B cell (primary cell): Measurements from ENCODE around the gene THSD7A. TPM values are rescaled to one million over a fixed set of nuclear protein-coding genes. Genes with fewer than 3 reads are reported as not detected.

Source experiments
- ATAC-seq: fragments of 200-7000 bp; cut with Tn5 transposase; one replicate; pipeline ENCODE4 v1.10.0; 2021; ENCODE audit warnings: low read depth, mild to moderate bottlenecking, moderate number of reproducible peaks, moderate library complexity
- CTCF ChIA-PET: fragments of 350-600 bp; sonication (Branson Sonifier 250); formaldehyde crosslinking; loops from one replicate; lab custom pipeline; 2021; ENCODE audit warnings: antibody characterized with exemption, inconsistent platforms; lab: Charles Lee
- POLR2A ChIA-PET: fragments of 350-600 bp; sonication (Branson Sonifier 250); formaldehyde crosslinking; loops from one replicate; lab custom pipeline; 2021; ENCODE audit warnings: antibody characterized with exemption; lab: Charles Lee
- DNase-seq: peaks from one replicate; pipeline ENCODE4 v3.0.0; 2013
- H2AFZ ChIP-seq: 2 replicates; pipeline ENCODE4 v1.6.1; 2012; ENCODE audit warnings: mild to moderate bottlenecking, low read depth, low read length; ENCODE audit not compliant: insufficient read depth, poor library complexity, severe bottlenecking
- H3K27ac ChIP-seq, 2 donors: 1 replicate in 1 of 2; 2 replicates in 1 of 2; pipeline ENCODE4 v1.5.1; 2012 to 2013; ENCODE audit warnings: low read length in 2 of 2, mild to moderate bottlenecking in 2 of 2, moderate library complexity in 1 of 2
- H3K27me3 ChIP-seq, 4 experiments: fragments of 200-600 bp in 1 of 4; sonication (generic) in 1 of 4; replicated peaks in 1 of 4; 1 replicate in 2 of 4; 2 replicates in 2 of 4; pipeline versions ENCODE4 v1.6.1 to v1.7.0; 2013 to 2016; ENCODE audit warnings: low read length in 3 of 4, mild to moderate bottlenecking in 2 of 4, mixed read lengths in 1 of 4, moderate library complexity in 1 of 4; ENCODE audit not compliant: insufficient read depth in 4 of 4, control insufficient read depth in 3 of 4; ENCODE audit errors: control extremely low read depth in 1 of 4
- H3K36me3 ChIP-seq, 2 experiments: replicated peaks in 1 of 2; 1 replicate in 1 of 2; 2 replicates in 1 of 2; pipeline versions ENCODE4 v1.6.1 to v1.7.1; 2013; ENCODE audit warnings: low read length in 1 of 2; ENCODE audit not compliant: insufficient read depth in 2 of 2, control insufficient read depth in 1 of 2; ENCODE audit errors: control extremely low read depth in 1 of 2, extremely low read depth in 1 of 2
- H3K4me1 ChIP-seq, 2 donors: fragments of 200-600 bp in 1 of 2; sonication (generic) in 1 of 2; 1 replicate in 1 of 2; 2 replicates in 1 of 2; pipeline versions ENCODE4 v1.5.1 to v1.6.1; 2013 to 2017; ENCODE audit warnings: low read length in 2 of 2; ENCODE audit not compliant: control insufficient read depth in 2 of 2, insufficient read depth in 2 of 2
- H3K4me2 ChIP-seq: replicated peaks from 2 replicates; pipeline ENCODE3; 2012; ENCODE audit warnings: mild to moderate bottlenecking, low read depth, low read length; ENCODE audit not compliant: poor library complexity, severe bottlenecking
- H3K4me3 ChIP-seq, 5 experiments: fragments of 200-600 bp in 1 of 5; sonication (generic) in 1 of 5; 1 replicate in 3 of 5; 2 replicates in 2 of 5; pipeline versions ENCODE4 v1.5.1 to v1.7.0; 2011 to 2016; ENCODE audit warnings: low read length in 4 of 5, mild to moderate bottlenecking in 4 of 5, low read depth in 2 of 5, control low read depth in 1 of 5, moderate library complexity in 1 of 5; ENCODE audit not compliant: insufficient read depth in 1 of 5; ENCODE audit errors: control extremely low read depth in 1 of 5, extremely low read depth in 1 of 5
- H3K79me2 ChIP-seq: fragments of 200-600 bp; sonication (generic); one replicate; pipeline ENCODE4 v1.6.0; 2016; ENCODE audit warnings: low read length; ENCODE audit not compliant: control insufficient read depth, insufficient read depth
- H3K9ac ChIP-seq: fragments of 200-600 bp; sonication (generic); 2 replicates; pipeline ENCODE4 v1.6.1; 2017; ENCODE audit warnings: mild to moderate bottlenecking, low read length, moderate library complexity
- H3K9me3 ChIP-seq, 3 donors: one replicate each; pipeline versions ENCODE4 v1.6.1 to v1.7.1; 2013; ENCODE audit warnings: low read length in 2 of 3; ENCODE audit not compliant: control insufficient read depth in 2 of 3, insufficient read depth in 1 of 3; ENCODE audit errors: control extremely low read depth in 1 of 3
- H4K20me1 ChIP-seq: 2 replicates; pipeline ENCODE4 v1.6.0; 2012; ENCODE audit warnings: mild to moderate bottlenecking, low read length; ENCODE audit not compliant: insufficient read depth, control insufficient read depth, poor library complexity, severe bottlenecking
- H3K27ac Mint-ChIP-seq: one replicate; pipeline ENCODE4 v1.8.0; 2021; ENCODE audit warnings: mixed read lengths
- H3K27me3 Mint-ChIP-seq: one replicate; pipeline ENCODE4 v1.8.0; 2021; ENCODE audit warnings: mixed read lengths
- H3K4me1 Mint-ChIP-seq: one replicate; pipeline ENCODE4 v1.8.0; 2021; ENCODE audit warnings: mixed read lengths
- H3K4me3 Mint-ChIP-seq: one replicate; pipeline ENCODE4 v1.8.0; 2021; ENCODE audit warnings: mixed read lengths
- H3K9me3 Mint-ChIP-seq: one replicate; pipeline ENCODE4 v1.8.0; 2022; ENCODE audit warnings: mixed read lengths; ENCODE audit not compliant: insufficient read depth
- CTCF ChIP-seq: fragments of 200-600 bp; IDR thresholded peaks from one replicate; pipeline ENCODE4 v1.8.0; 2022; ENCODE audit warnings: antibody characterized with exemption, mild to moderate bottlenecking
- EZH2 ChIP-seq: IDR thresholded peaks from 2 replicates; pipeline ENCODE4 v1.6.1; 2012; ENCODE audit warnings: borderline replicate concordance, low read depth, mild to moderate bottlenecking, moderate library complexity, low read length; ENCODE audit not compliant: insufficient read depth, poor library complexity, severe bottlenecking
- WGBS: methylation state at CpG from one replicate; pipeline ENCODE4 v1.1.5; 2013; ENCODE audit warnings: missing lambda C conversion rate; ENCODE audit not compliant: insufficient coverage; 5-methylcytosine and 5-hydroxymethylcytosine counted together
- intact Hi-C: fragments of 100-400 bp; cut with micrococcal nuclease; formaldehyde crosslinking; loops from one replicate; pipeline ENCODE4 v1.10.0; 2022
- polyA plus RNA-seq: library from polyadenylated mRNA; depleted of rRNA; stranded (reverse); fragments of >200 nt; gene quantifications from 2 replicates; pipeline ENCODE4 v1.2.3, GENCODE V29; 2012
- total RNA-seq, 2 donors: library from RNA; stranded (reverse); fragments of 120-200 nt in 1 of 2; gene quantifications; 1 replicate in 1 of 2; 2 replicates in 1 of 2; pipeline versions ENCODE4 v1.2.3 to v1.2.4, GENCODE V29; 2013 to 2022

Gene THSD7A
- total and polyA plus RNA-seq, 2 donors (not counting 1 experiment from before 2014, with no cell fraction given): not detected

GRCh38 chr7:11416641-11417458 lies 415.1 kb downstream of the THSD7A start:
- intact Hi-C loops: no loop called here
- Histone ChIP-seq H3K9me3 (peaks cover 0 to 13% (median 5%) of the 10 kb centered on the region in 3 donors), H3K27ac (no peak overlapping the region), H3K79me2 (no peaks in the 10 kb centered on the region), H3K4me3 (no peak overlapping the region), H4K20me1 (no peaks in the 10 kb centered on the region), H3K27me3 (no peaks in the 10 kb centered on the region), H3K4me2 (no peak overlapping the region), H3K36me3 (no peaks in the 10 kb centered on the region), H3K4me1 (no peaks in the 10 kb centered on the region), H2AFZ (no peak overlapping the region), H3K9ac (no peak overlapping the region)
- H3K27ac Mint-ChIP-seq: no peak overlapping the region
- TF ChIP-seq CTCF (no peak), EZH2 (no peak)
- ATAC-seq: no peak
- no peaks in the 10 kb centered on the region for H3K4me1 Mint-ChIP-seq
- DNase-seq: no peak
- H3K9me3 Mint-ChIP-seq: peaks cover 2% of the 10 kb centered on the region
- POLR2A ChIA-PET: no interaction called here
- no peaks in the 10 kb centered on the region for H3K27me3 Mint-ChIP-seq
- no CpG with 5 or more reads among the region's 1 CpG for WGBS
- H3K4me3 Mint-ChIP-seq: no peak overlapping the region
- CTCF ChIA-PET: no interaction called here

- POLR2A ChIA-PET: no interaction called here
Measured at GRCh38 chr7:11415101-11415500, 416.9 kb downstream of the THSD7A start.

More at GRCh38 chr7:11415101-11415500, 416.9 kb downstream of the THSD7A start:
- Histone ChIP-seq H4K20me1 (no peaks in the 10 kb centered on the region), H3K4me1 (no peaks in the 10 kb centered on the region), H3K27me3 (no peaks in the 10 kb centered on the region), H3K9ac (no peak overlapping the region), H3K4me3 (no peak overlapping the region), H3K9me3 (peaks cover 0 to 6% (median 2%) of the 10 kb centered on the region in 3 donors), H3K79me2 (no peaks in the 10 kb centered on the region), H3K27ac (no peak overlapping the region), H2AFZ (no peak overlapping the region), H3K4me2 (no peak overlapping the region), H3K36me3 (no peaks in the 10 kb centered on the region)
- Mint-ChIP-seq H3K9me3 (peaks cover 2% of the 10 kb centered on the region), H3K27me3 (no peaks in the 10 kb centered on the region), H3K27ac (no peak overlapping the region), H3K4me1 (no peaks in the 10 kb centered on the region), H3K4me3 (no peak overlapping the region)
- CTCF ChIA-PET: no interaction called here
- DNase-seq (no peak), ATAC-seq (no peak)
- WGBS: 88% methylated on average over 4 of the region's 4 CpGs
- intact Hi-C loops: no loop called here
- TF ChIP-seq CTCF: no peak
